Endothelial cell of umbilical vein (primary cell): Measurements from ENCODE around the gene OSGIN1. TPM values are rescaled to one million over a fixed set of nuclear protein-coding genes. Genes with fewer than 3 reads are reported as not detected.
"Not testable (repeated sequence)": the region's sequence is repeated elsewhere in the genome, so short reads cannot be mapped to it uniquely, and the experiment has no call there.

ENCODE experiments used
- BruUV-seq: library from RNA; stranded (reverse); fragments of 400-500 nt; replicated peaks from 2 replicates; lab custom pipeline; 2021; lab: Mats Ljungman, UMichigan
- CTCF ChIA-PET: fragments of 300-600, 350-600 bp; sonication (Branson Sonifier 250); formaldehyde crosslinking; loops from one replicate; lab custom pipeline; 2021; ENCODE audit warnings: antibody characterized with exemption, inconsistent platforms; lab: Charles Lee
- POLR2A ChIA-PET: fragments of 300-600, 350-600 bp; sonication (Branson Sonifier 250); formaldehyde crosslinking; loops from one replicate; lab custom pipeline; 2021; ENCODE audit warnings: antibody characterized with exemption, inconsistent platforms; lab: Charles Lee
- DNase-seq: peaks from one replicate; pipeline ENCODE4 v3.0.0-alpha.2; 2011; ENCODE audit warnings: low read depth, low spot score
- FAIRE-seq: peaks from 2 replicates; lab custom pipeline; 2011; peaks lifted over from hg19 to GRCh38; lab: Jason Lieb, UNC
- H2AFZ ChIP-seq: 2 replicates; pipeline ENCODE4 v1.6.0; 2012; ENCODE audit warnings: low read depth, low read length, control low read depth, inconsistent platforms
- H3K27ac ChIP-seq: 2 replicates; pipeline ENCODE4 v1.5.1; 2011; ENCODE audit warnings: low read depth, mild to moderate bottlenecking, control low read depth, low read length, moderate library complexity; ENCODE audit not compliant: insufficient read depth
- H3K27me3 ChIP-seq, 2 experiments: 2 replicates each; pipeline versions ENCODE4 v1.6.0 to v1.6.1; 2011; ENCODE audit warnings: low read length in 2 of 2, mixed read lengths in 1 of 2; ENCODE audit not compliant: control insufficient read depth in 2 of 2, insufficient read depth in 2 of 2
- H3K36me3 ChIP-seq, 2 experiments: 2 replicates in 1 of 2; 3 replicates in 1 of 2; pipeline ENCODE4 v1.5.1; 2011; ENCODE audit warnings: low read length in 2 of 2, mild to moderate bottlenecking in 1 of 2, moderate library complexity in 1 of 2; ENCODE audit not compliant: control insufficient read depth in 2 of 2, insufficient read depth in 2 of 2; ENCODE audit errors: extremely low read depth in 1 of 2
- H3K4me1 ChIP-seq: 3 replicates; pipeline ENCODE4 v1.5.1; 2011; ENCODE audit warnings: mild to moderate bottlenecking, low read length; ENCODE audit not compliant: control insufficient read depth, insufficient read depth; ENCODE audit errors: extremely low read depth
- H3K4me2 ChIP-seq: 2 replicates; pipeline ENCODE4 v1.6.1; 2011; ENCODE audit warnings: low read length, control low read depth, mixed read lengths; ENCODE audit not compliant: insufficient read depth
- H3K4me3 ChIP-seq, 3 experiments: fragments of 200-600 bp in 1 of 3; sonication (generic), shearing (Covaris generic) in 1 of 3; replicated peaks in 1 of 3; 2 replicates each; pipeline ENCODE4 v1.5.1; 2011 to 2016; ENCODE audit warnings: control low read depth in 3 of 3, low read length in 3 of 3, mild to moderate bottlenecking in 2 of 3, inconsistent platforms in 1 of 3, low read depth in 1 of 3, moderate library complexity in 1 of 3; ENCODE audit not compliant: insufficient read depth in 1 of 3
- H3K79me2 ChIP-seq: 2 replicates; pipeline ENCODE4 v1.6.0; 2012; ENCODE audit warnings: low read length, inconsistent platforms; ENCODE audit not compliant: control insufficient read depth, insufficient read depth
- H3K9ac ChIP-seq: replicated peaks from 2 replicates; pipeline ENCODE3; 2011; ENCODE audit warnings: low read length, control low read depth; ENCODE audit not compliant: insufficient read depth; ENCODE audit errors: extremely low read depth
- H3K9me1 ChIP-seq: replicated peaks from 3 replicates; pipeline ENCODE4 v1.6.0; 2011; ENCODE audit warnings: mild to moderate bottlenecking, low read length; ENCODE audit not compliant: control insufficient read depth, insufficient read depth; ENCODE audit errors: extremely low read depth
- H3K9me3 ChIP-seq: replicated peaks from 2 replicates; pipeline ENCODE4 v1.5.1; 2012; ENCODE audit warnings: low read length, inconsistent platforms; ENCODE audit not compliant: control insufficient read depth, insufficient read depth
- H4K20me1 ChIP-seq: replicated peaks from 2 replicates; pipeline ENCODE3; 2011; ENCODE audit warnings: mild to moderate bottlenecking, low read length; ENCODE audit not compliant: control insufficient read depth, insufficient read depth; ENCODE audit errors: extremely low read depth
- EZH2 ChIP-seq: IDR thresholded peaks from 2 replicates; pipeline ENCODE4 v1.6.1; 2012; ENCODE audit warnings: borderline replicate concordance, low read depth, mild to moderate bottlenecking, moderate library complexity, low read length, inconsistent platforms; ENCODE audit not compliant: severe bottlenecking
- FOS ChIP-seq: IDR thresholded peaks from 2 replicates; pipeline ENCODE4 v1.6.1; 2011; ENCODE audit warnings: mild to moderate bottlenecking, low read length, moderate library complexity, borderline replicate concordance; ENCODE audit not compliant: insufficient read depth
- GATA2 ChIP-seq: IDR thresholded peaks from 2 replicates; pipeline ENCODE4 v1.7.0; 2011; ENCODE audit warnings: low read depth, mild to moderate bottlenecking, moderate library complexity, mixed read lengths, low read length; ENCODE audit not compliant: insufficient read length, insufficient read depth
- JUN ChIP-seq: IDR thresholded peaks from 2 replicates; pipeline ENCODE4 v1.6.1; 2011; ENCODE audit warnings: borderline replicate concordance, low read depth; ENCODE audit not compliant: insufficient read length, insufficient read depth
- MYC ChIP-seq: IDR thresholded peaks from one replicate; pipeline ENCODE4 v1.6.1; 2011; ENCODE audit warnings: mild to moderate bottlenecking, low read depth, low read length
- POLR2A ChIP-seq: IDR thresholded peaks from 2 replicates; pipeline ENCODE4 v1.6.1; 2012; ENCODE audit warnings: low read depth, mild to moderate bottlenecking, control low read depth, low read length
- POLR2AphosphoS5 ChIP-seq: IDR thresholded peaks from 2 replicates; pipeline ENCODE4 v1.6.1; 2012; ENCODE audit warnings: low read depth, mild to moderate bottlenecking, control low read depth, low read length, moderate library complexity; ENCODE audit not compliant: insufficient read depth
- dilution Hi-C: fragments of 300-500 bp; cut with MboI; formaldehyde crosslinking; loops from one replicate; pipeline ENCODE4 v1.15.0; 2019; ENCODE audit warnings: low sequenced_read_pairs; ENCODE audit not compliant: extremely low pct_ligation_motif_present
- intact Hi-C: fragments of 100-400 bp; cut with micrococcal nuclease; formaldehyde crosslinking; loops from one replicate; pipeline ENCODE4 v1.10.0; 2022
- polyA plus RNA-seq, 4 experiments: library from polyadenylated mRNA; depleted of rRNA in 3 of 4; stranded (reverse) in 3 of 4; unstranded in 1 of 4; fragments of >200 nt; gene quantifications; 2 replicates each; pipeline versions ENCODE4 v1.2.1 to v1.2.3, GENCODE V29; 2011 to 2012; ENCODE audit warnings: missing spikeins in 1 of 4
- total RNA-seq: library from RNA; stranded (reverse); gene quantifications from 2 replicates; pipeline ENCODE4 v1.2.3, GENCODE V29; 2021

Gene OSGIN1
- total and polyA plus RNA-seq, 2 donors (not counting 3 experiments of a cell fraction or from before 2014, with no cell fraction given) = 9.2 to 11.0 TPM

GRCh38 chr16:83949724-83950001, 3.4 kb upstream of the OSGIN1 start:
- Histone ChIP-seq H3K4me3 (no peak overlapping the region), H4K20me1 (no peaks in the 10 kb centered on the region), H3K4me2 (no peak overlapping the region), H3K27me3 (no peaks in the 10 kb centered on the region), H3K9ac (no peak overlapping the region), H3K27ac (no peak overlapping the region), H3K79me2 (peaks cover 3% of the 10 kb centered on the region), H3K36me3 (no peaks in the 10 kb centered on the region), H3K4me1 (peaks cover 19% of the 10 kb centered on the region), H3K9me1 (no peaks in the 10 kb centered on the region), H3K9me3 (no peaks in the 10 kb centered on the region), H2AFZ (no peak overlapping the region)
- BruUV-seq = no TSS peak
- CTCF ChIA-PET = no interaction called here
- dilution Hi-C loops (no loop called here), intact Hi-C loops (loop anchor here (10.0 kb wide), 1 partner anchor 355 kb away; no protein-coding TSS in a partner anchor)
- FAIRE-seq = no peak
- TF ChIP-seq FOS (no peak), JUN (no peak), MYC (no peak), POLR2AphosphoS5 (no peak), EZH2 (no peak), GATA2 (no peak), POLR2A (no peak)
- no peak for DNase-seq
- POLR2A ChIA-PET = no interaction called here

GRCh38 chr16:83950862-83951399, 2.1 kb upstream of the OSGIN1 start:
- FAIRE-seq, H3K36me3 ChIP-seq, DNase-seq, BruUV-seq, H3K27me3 ChIP-seq, H2AFZ ChIP-seq, H3K27ac ChIP-seq, H4K20me1 ChIP-seq, H3K9me3 ChIP-seq, CTCF ChIA-PET, H3K9ac ChIP-seq, POLR2A ChIA-PET, H3K4me3 ChIP-seq, H3K4me2 ChIP-seq, H3K79me2 ChIP-seq, H3K9me1 ChIP-seq, dilution Hi-C loops: not testable (repeated sequence)
- intact Hi-C loops = loop anchor here (10.0 kb wide), 1 partner anchor 354 kb away; no protein-coding TSS in a partner anchor
- peaks cover 22% of the 10 kb centered on the region for H3K4me1 ChIP-seq
